Calu3 (cell line): ENCODE measurements around the gene TWF2. TPM values are rescaled to one million over a fixed set of nuclear protein-coding genes. Genes with fewer than 3 reads are reported as not detected.

Experiments used
- BruUV-seq: library from RNA; stranded (reverse); fragments of 400-500 nt; replicated peaks from 2 replicates; lab custom pipeline; 2021; lab: Mats Ljungman, UMichigan
- CTCF ChIA-PET: fragments of 300-600 bp; sonication (Branson Sonifier 250); formaldehyde crosslinking; loops from one replicate; lab custom pipeline; 2022; ENCODE audit warnings: antibody characterized with exemption; lab: Charles Lee
- DNase-seq: peaks from one replicate; pipeline ENCODE4 v3.0.0; 2022
- H3K27ac Mint-ChIP-seq: one replicate; pipeline ENCODE4 v1.8.0; 2022; ENCODE audit warnings: mixed read lengths; ENCODE audit not compliant: unreplicated experiment
- H3K27me3 Mint-ChIP-seq: one replicate; pipeline ENCODE4 v1.8.0; 2022; ENCODE audit warnings: mixed read lengths; ENCODE audit not compliant: unreplicated experiment
- H3K36me3 Mint-ChIP-seq: one replicate; pipeline ENCODE4 v1.8.0; 2022; ENCODE audit warnings: mild to moderate bottlenecking, moderate library complexity, mixed read lengths; ENCODE audit not compliant: insufficient read depth, unreplicated experiment
- H3K4me1 Mint-ChIP-seq: one replicate; pipeline ENCODE4 v1.8.0; 2022; ENCODE audit warnings: mild to moderate bottlenecking, low read depth, mixed read lengths; ENCODE audit not compliant: unreplicated experiment
- H3K4me3 Mint-ChIP-seq: one replicate; pipeline ENCODE4 v1.8.0; 2022; ENCODE audit warnings: mild to moderate bottlenecking, low read depth, moderate library complexity, mixed read lengths; ENCODE audit not compliant: unreplicated experiment
- H3K9me3 Mint-ChIP-seq: one replicate; pipeline ENCODE4 v1.8.0; 2022; ENCODE audit warnings: low read depth, mixed read lengths; ENCODE audit not compliant: unreplicated experiment
- CTCF ChIP-seq: fragments of 200-600 bp; IDR thresholded peaks from one replicate; pipeline ENCODE4 v1.8.0; 2022; ENCODE audit warnings: antibody characterized with exemption; ENCODE audit not compliant: unreplicated experiment
- intact Hi-C: fragments of 100-400 bp; cut with micrococcal nuclease; formaldehyde crosslinking; loops from one replicate; pipeline ENCODE4 v1.10.0; 2022; ENCODE audit not compliant: unreplicated experiment
- total RNA-seq: library from RNA; stranded (reverse); gene quantifications from 2 replicates; pipeline ENCODE4 v1.2.3, GENCODE V29; 2022

The TWF2 gene
- total RNA-seq, 1 experiment from 2014 or later = 49.1 TPM

GRCh38 chr3:52232279-52233107 lies 6.5 kb downstream of the TWF2 start:
- TF ChIP-seq CTCF = no peak
- intact Hi-C loops = no loop called here
- H3K9me3 Mint-ChIP-seq = no peaks in the 10 kb centered on the region
- CTCF ChIA-PET = interaction anchor here (0.7 to 1.9 kb wide), 4 partner anchors 8 to 107 kb away, joined by 3 to 9 read pairs (median 6); no protein-coding TSS in a partner anchor
- no peak for DNase-seq
- H3K27ac Mint-ChIP-seq = no peak overlapping the region
- H3K27me3 Mint-ChIP-seq = no peaks in the 10 kb centered on the region
- no peak overlapping the region for H3K4me3 Mint-ChIP-seq
- no TSS peak for BruUV-seq
- H3K36me3 Mint-ChIP-seq = peaks cover 35% of the 10 kb centered on the region
- H3K4me1 Mint-ChIP-seq = no peaks in the 10 kb centered on the region

GRCh38 chr3:52231502-52232278 lies 7.3 kb downstream of the TWF2 start:
- H3K4me3 Mint-ChIP-seq = no peak overlapping the region
- intact Hi-C loops = loop anchor here (2.0 kb wide), 1 partner anchor 107 kb away; no protein-coding TSS in a partner anchor
- no peaks in the 10 kb centered on the region for H3K4me1 Mint-ChIP-seq
- no peaks in the 10 kb centered on the region for H3K9me3 Mint-ChIP-seq
- no peak overlapping the region for H3K27ac Mint-ChIP-seq
- no TSS peak for BruUV-seq
- H3K36me3 Mint-ChIP-seq = peaks cover 30% of the 10 kb centered on the region
- TF ChIP-seq CTCF = peak; percentile 92
- peak; percentile 94 for DNase-seq
- no peaks in the 10 kb centered on the region for H3K27me3 Mint-ChIP-seq
- CTCF ChIA-PET = interaction anchor here (0.7 to 1.9 kb wide), 5 partner anchors 9 to 108 kb away, joined by 3 to 9 read pairs (median 4); no protein-coding TSS in a partner anchor

GRCh38 chr3:52230889-52231499 lies 8.0 kb downstream of the TWF2 start:
- H3K27me3 Mint-ChIP-seq = no peaks in the 10 kb centered on the region
- CTCF ChIA-PET = interaction anchor here (0.9 to 1.9 kb wide), 3 partner anchors 10 to 108 kb away, joined by 4 to 9 read pairs (median 9); no protein-coding TSS in a partner anchor
- no peaks in the 10 kb centered on the region for H3K4me1 Mint-ChIP-seq
- TF ChIP-seq CTCF = no peak
- DNase-seq = no peak
- no peak overlapping the region for H3K27ac Mint-ChIP-seq
- intact Hi-C loops = loop anchor here (2.0 kb wide), 1 partner anchor 108 kb away; no protein-coding TSS in a partner anchor
- H3K36me3 Mint-ChIP-seq = peaks cover 30% of the 10 kb centered on the region
- no peak overlapping the region for H3K4me3 Mint-ChIP-seq
- no peaks in the 10 kb centered on the region for H3K9me3 Mint-ChIP-seq
- no TSS peak for BruUV-seq

- CTCF ChIA-PET = interaction anchor here (1.5 to 1.9 kb wide), 2 partner anchors 10 to 109 kb away, joined by 9 read pairs; no protein-coding TSS in a partner anchor
- H3K27ac Mint-ChIP-seq = no peak overlapping the region
- no peaks in the 10 kb centered on the region for H3K27me3 Mint-ChIP-seq
- DNase-seq = no peak
- H3K4me3 Mint-ChIP-seq = no peak overlapping the region
- no peaks in the 10 kb centered on the region for H3K9me3 Mint-ChIP-seq
- peaks cover 30% of the 10 kb centered on the region for H3K36me3 Mint-ChIP-seq
- no peaks in the 10 kb centered on the region for H3K4me1 Mint-ChIP-seq
- no TSS peak for BruUV-seq
- no peak for TF ChIP-seq CTCF
- intact Hi-C loops = loop anchor here (2.0 kb wide), 1 partner anchor 108 kb away; no protein-coding TSS in a partner anchor
Observed at GRCh38 chr3:52230461-52230860, 8.5 kb downstream of the TWF2 start.
